Measurements from ENCODE around the gene TBCA.

TBCA gene

DNA sequence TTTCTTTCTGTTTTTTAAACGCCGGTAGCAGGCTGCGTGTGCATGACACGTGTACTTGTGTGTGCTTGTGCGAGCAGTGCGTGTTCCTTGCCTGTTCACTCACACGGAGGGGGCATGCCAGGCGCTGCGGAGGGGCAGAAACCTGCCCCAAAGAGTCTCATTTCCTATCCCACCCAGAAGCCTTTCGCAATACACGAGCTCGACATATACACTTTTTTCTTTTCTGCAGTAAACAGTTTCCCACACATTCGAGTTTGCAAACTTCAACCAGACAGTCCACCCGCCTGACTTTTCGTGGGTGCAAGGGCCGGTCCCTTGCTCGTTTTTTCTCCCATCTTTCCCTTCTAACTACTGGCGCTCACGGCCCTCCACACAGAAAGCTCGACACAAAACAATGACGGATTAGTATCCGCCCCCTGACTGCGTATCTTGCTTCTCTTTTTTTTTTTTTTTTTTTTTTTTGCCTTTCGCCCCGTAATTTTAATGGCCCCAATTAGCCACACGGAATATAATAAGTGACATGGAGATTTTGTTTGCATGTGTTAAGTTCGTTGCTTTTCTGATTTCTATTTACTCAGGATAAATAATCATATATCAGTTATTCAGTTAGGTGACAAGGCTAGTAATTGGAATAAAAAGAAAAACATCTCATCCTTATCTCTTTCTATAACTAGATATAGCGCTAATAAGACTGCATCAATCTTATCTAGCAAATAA, 132.3 kb downstream of the TBCA start:
- no peak for DNase-seq (ENCODE audit: low read depth in 2 of 3, low spot score in 2 of 3)

DNA sequence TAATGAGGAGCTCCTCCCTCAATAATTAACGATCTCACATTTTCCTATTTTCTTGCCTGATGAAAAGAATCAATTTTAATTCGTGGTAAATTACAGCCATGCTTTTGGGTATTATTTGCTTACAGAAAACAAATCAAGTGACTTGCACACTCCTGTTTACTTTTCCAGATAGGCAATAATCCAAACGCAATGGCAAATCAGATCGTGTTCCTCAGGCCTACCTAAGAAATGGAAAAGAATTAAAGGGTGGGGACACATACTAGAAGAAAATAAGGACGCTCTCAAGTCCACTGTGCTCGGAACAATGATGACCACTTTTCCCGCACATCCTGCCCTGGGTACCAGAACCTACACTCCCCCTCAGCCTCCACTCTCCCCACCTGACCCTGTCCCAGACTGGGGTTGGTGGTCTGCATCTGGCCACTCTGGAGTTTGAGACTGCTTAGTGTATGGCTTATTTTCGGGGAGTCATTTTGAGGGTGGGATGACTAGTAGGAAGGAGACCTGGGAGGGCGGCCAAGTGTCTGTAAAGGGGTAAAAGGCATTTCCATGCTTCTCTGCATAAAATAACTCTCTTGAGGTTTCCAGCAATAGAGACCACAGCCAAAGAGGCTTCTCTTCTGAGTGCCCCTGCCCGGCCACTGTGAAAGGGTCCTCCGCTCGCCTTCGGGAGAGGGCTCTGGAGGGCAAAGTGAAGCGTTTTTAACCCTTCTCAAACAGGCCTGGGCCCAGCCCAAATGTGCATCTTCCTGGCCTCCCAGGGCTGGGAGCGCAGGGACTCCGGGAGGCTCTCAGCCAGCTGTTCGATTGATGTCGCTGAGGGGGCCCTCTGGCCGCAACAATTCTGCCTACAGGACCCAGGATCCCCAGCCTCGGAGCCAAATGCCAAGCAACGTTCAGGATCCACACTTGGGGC, 133.1 kb downstream of the TBCA start:
- no peak for DNase-seq (ENCODE audit: low read depth in 2 of 3, low spot score in 2 of 3)

- no peak for DNase-seq (ENCODE audit: low read depth in 2 of 3, low spot score in 2 of 3)
Measured at GRCh38 chr5:77641963-77642737, 134.0 kb downstream of the TBCA start.

- DNase-seq (ENCODE audit: low read depth in 2 of 3, low spot score in 2 of 3) = no peak
Measured at GRCh38 chr5:77641397-77641943, 134.7 kb downstream of the TBCA start.

Measured in activated CD8-positive, alpha-beta memory T cell treated with anti-CD3 and anti-CD28 coated beads for 48 hours (primary cell).